Prostate gland (tissue), 2 donors: ENCODE data around the gene C20orf202. TPM values are rescaled to one million over a fixed set of nuclear protein-coding genes. Genes with fewer than 3 reads are reported as not detected.

Source experiments
- DNase-seq: peaks from one replicate; pipeline ENCODE4 v3.0.0-alpha.2; 2019; ENCODE audit warnings: low spot score
- H3K27ac ChIP-seq, 2 donors: fragments of 200-600 bp; sonication (generic); 2 replicates each; pipeline ENCODE4 v1.5.1; 2017 to 2019
- H3K27me3 ChIP-seq: fragments of 200-600 bp; sonication (generic); replicated peaks from 2 replicates; pipeline ENCODE4 v1.5.1; 2019; ENCODE audit not compliant: insufficient read depth
- H3K36me3 ChIP-seq, 2 donors: fragments of 200-600 bp; sonication (generic); 1 replicate in 1 of 2; 2 replicates in 1 of 2; pipeline versions ENCODE4 v1.5.1 to v1.8.1; 2017 to 2019
- H3K4me1 ChIP-seq: fragments of 200-600 bp; sonication (generic); replicated peaks from 2 replicates; pipeline ENCODE4 v1.5.1; 2019
- H3K4me3 ChIP-seq, 2 donors: fragments of 200-600 bp; sonication (generic); 2 replicates each; pipeline ENCODE4 v1.5.1; 2017 to 2019
- H3K9me3 ChIP-seq: fragments of 200-600 bp; sonication (generic); 2 replicates; pipeline ENCODE4 v1.5.1; 2017
- POLR2A ChIP-seq: fragments of 450-650 bp; IDR thresholded peaks from one replicate; pipeline ENCODE4 v1.6.1; 2016; ENCODE audit warnings: antibody characterized with exemption, mild to moderate bottlenecking
- POLR2AphosphoS5 ChIP-seq: sonication (generic); formaldehyde crosslinking; IDR thresholded peaks from one replicate; pipeline ENCODE4 v1.6.1; 2017; ENCODE audit warnings: antibody characterized with exemption
- WGBS: methylation state at CpG from one replicate; pipeline ENCODE4 v1.1.5; 2018; 5-methylcytosine and 5-hydroxymethylcytosine counted together
- intact Hi-C: fragments of 100-400 bp; cut with DNase I; formaldehyde crosslinking; loops from one replicate; pipeline ENCODE4 v1.14.2; 2022
- total RNA-seq, 2 donors: library from RNA; depleted of rRNA; stranded (reverse); fragments of >200 nt; gene quantifications; one replicate each; pipeline ENCODE4 v1.1.0, GENCODE V29; 2016
- TF ChIP-seq, protein P1 (sequence below), 4 experiments: fragments of 200-600 bp in 2 of 4; fragments of 450-650 bp in 2 of 4; sonication (generic) in 2 of 4; IDR thresholded peaks; 1 replicate in 3 of 4; 2 replicates in 1 of 4; pipeline ENCODE4 v1.5.1; 2016 to 2019; ENCODE audit warnings: antibody characterized with exemption in 4 of 4, mild to moderate bottlenecking in 2 of 4, moderate library complexity in 2 of 4

The C20orf202 gene
- total RNA-seq, 2 donors from 2014 or later, result not detected

DNA sequence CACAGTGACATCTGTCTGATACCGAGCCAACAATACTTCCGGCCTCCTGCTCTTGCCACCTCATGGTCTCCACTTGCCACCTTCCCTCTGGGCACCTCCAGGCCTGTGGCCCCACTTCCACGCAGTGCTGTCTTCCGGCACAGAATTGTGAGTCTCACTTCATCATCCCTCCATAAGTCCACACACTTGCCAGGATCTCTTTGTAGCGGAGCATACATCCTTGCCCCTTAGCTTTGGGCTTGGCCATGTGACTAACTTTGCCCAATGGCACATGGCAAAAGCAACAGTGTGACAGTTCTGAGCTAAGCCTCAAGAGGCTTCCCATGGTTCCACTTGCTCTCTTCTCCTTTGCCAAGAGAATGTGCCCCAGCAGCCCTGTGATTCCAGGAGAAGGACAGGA lies 4.5 kb upstream of the C20orf202 start:
- H3K4me1 ChIP-seq, result no peaks in the 10 kb centered on the region
- intact Hi-C loops, result no loop called here
- H3K36me3 ChIP-seq, result no peaks in the 10 kb centered on the region
- no peak overlapping the region for H3K27ac ChIP-seq
- H3K27me3 ChIP-seq, result no peaks in the 10 kb centered on the region
- TF ChIP-seq POLR2A (no peak), POLR2AphosphoS5 (no peak)
- TF ChIP-seq, protein P1, sequence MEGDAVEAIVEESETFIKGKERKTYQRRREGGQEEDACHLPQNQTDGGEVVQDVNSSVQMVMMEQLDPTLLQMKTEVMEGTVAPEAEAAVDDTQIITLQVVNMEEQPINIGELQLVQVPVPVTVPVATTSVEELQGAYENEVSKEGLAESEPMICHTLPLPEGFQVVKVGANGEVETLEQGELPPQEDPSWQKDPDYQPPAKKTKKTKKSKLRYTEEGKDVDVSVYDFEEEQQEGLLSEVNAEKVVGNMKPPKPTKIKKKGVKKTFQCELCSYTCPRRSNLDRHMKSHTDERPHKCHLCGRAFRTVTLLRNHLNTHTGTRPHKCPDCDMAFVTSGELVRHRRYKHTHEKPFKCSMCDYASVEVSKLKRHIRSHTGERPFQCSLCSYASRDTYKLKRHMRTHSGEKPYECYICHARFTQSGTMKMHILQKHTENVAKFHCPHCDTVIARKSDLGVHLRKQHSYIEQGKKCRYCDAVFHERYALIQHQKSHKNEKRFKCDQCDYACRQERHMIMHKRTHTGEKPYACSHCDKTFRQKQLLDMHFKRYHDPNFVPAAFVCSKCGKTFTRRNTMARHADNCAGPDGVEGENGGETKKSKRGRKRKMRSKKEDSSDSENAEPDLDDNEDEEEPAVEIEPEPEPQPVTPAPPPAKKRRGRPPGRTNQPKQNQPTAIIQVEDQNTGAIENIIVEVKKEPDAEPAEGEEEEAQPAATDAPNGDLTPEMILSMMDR (IDR thresholded peaks at IDR 0.05), result no peak
- 86% methylated on average over 5 of the region's 5 CpGs for WGBS
- no peaks in the 10 kb centered on the region for H3K9me3 ChIP-seq
- H3K4me3 ChIP-seq, result no peak overlapping the region
- no peak for DNase-seq

- no peak for DNase-seq
- H3K9me3 ChIP-seq, result no peaks in the 10 kb centered on the region
- WGBS, result 76% methylated on average over 7 of the region's 7 CpGs
- intact Hi-C loops, result no loop called here
- no peaks in the 10 kb centered on the region for H3K36me3 ChIP-seq
- no peaks in the 10 kb centered on the region for H3K4me1 ChIP-seq
- no peaks in the 10 kb centered on the region for H3K27me3 ChIP-seq
- H3K4me3 ChIP-seq, result no peak overlapping the region
- H3K27ac ChIP-seq, result no peak overlapping the region
- no peak for TF ChIP-seq POLR2A
- TF ChIP-seq, protein P1 (IDR thresholded peaks at IDR 0.05), result no peak
- no peak for TF ChIP-seq POLR2AphosphoS5
Measured at GRCh38 chr20:1199212-1199873, 3.9 kb upstream of the C20orf202 start.

GRCh38 chr20:1199964-1200363 lies 3.3 kb upstream of the C20orf202 start:
- Histone ChIP-seq H3K4me3 (no peak overlapping the region), H3K27ac (no peak overlapping the region), H3K4me1 (no peaks in the 10 kb centered on the region), H3K27me3 (no peaks in the 10 kb centered on the region), H3K36me3 (no peaks in the 10 kb centered on the region), H3K9me3 (no peaks in the 10 kb centered on the region)
- no peak for TF ChIP-seq POLR2A
- TF ChIP-seq POLR2AphosphoS5, result no peak
- TF ChIP-seq, protein P1 (IDR thresholded peaks at IDR 0.05), result no peak
- WGBS, result 79% methylated on average over 1 of the region's 1 CpG
- DNase-seq, result no peak
- intact Hi-C loops, result no loop called here

DNA sequence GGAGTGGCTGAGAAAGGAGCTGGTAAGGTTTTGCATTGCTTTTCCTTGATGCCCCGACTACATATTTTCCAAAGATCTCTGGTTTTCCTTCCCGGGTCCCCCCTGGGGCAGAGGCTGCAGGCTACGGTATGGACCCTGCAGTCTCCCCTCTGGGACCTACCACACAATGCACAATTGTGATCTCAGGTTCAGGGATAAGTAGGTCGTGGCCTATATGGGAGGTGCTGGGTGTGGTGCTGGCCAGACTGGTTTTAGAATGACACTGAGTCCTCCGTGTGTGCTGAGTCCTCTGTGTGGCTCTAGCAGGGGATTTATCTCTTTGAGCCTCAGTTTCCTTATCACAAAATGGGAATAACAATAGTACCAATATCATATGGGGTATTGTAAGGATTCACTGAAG lies 376 bp downstream of the C20orf202 start:
- no peak overlapping the region for H3K27ac ChIP-seq
- intact Hi-C loops, result no loop called here
- no peaks in the 10 kb centered on the region for H3K4me1 ChIP-seq
- no peak overlapping the region for H3K4me3 ChIP-seq
- DNase-seq, result no peak
- 67% methylated on average over 5 of the region's 5 CpGs for WGBS
- H3K9me3 ChIP-seq, result no peaks in the 10 kb centered on the region
- H3K36me3 ChIP-seq, result no peaks in the 10 kb centered on the region
- TF ChIP-seq POLR2A (no peak), POLR2AphosphoS5 (no peak)
- TF ChIP-seq, protein P1 (IDR thresholded peaks at IDR 0.05), result no peak
- no peaks in the 10 kb centered on the region for H3K27me3 ChIP-seq

- Histone ChIP-seq H3K9me3 (no peaks in the 10 kb centered on the region), H3K27me3 (no peaks in the 10 kb centered on the region), H3K27ac (no peak overlapping the region), H3K36me3 (no peaks in the 10 kb centered on the region), H3K4me3 (no peak overlapping the region), H3K4me1 (no peaks in the 10 kb centered on the region)
- DNase-seq, result no peak
- intact Hi-C loops, result no loop called here
- TF ChIP-seq POLR2AphosphoS5 (no peak), POLR2A (no peak)
- TF ChIP-seq, protein P1 (IDR thresholded peaks at IDR 0.05), result no peak
- WGBS, result 69% methylated on average over 5 of the region's 5 CpGs
Measured at GRCh38 chr20:1204113-1204512, 859 bp downstream of the C20orf202 start.
